DMS53 treated with DMSO at 0.1 percent for 48 hours (cell line): Measurements from ENCODE around the gene EEF2.
"Not testable (repeated sequence)": the region's sequence is repeated elsewhere in the genome, so short reads cannot be mapped to it uniquely, and the experiment has no call there.

Source experiments
- DNase-seq: peaks from one replicate; lab custom pipeline; 2025; ENCODE audit not compliant: unreplicated experiment; lab: John Stamatoyannopoulos, UW

The EEF2 gene

GRCh38 chr19:3950871-3951861 lies 34.1 kb downstream of the EEF2 start:
- no peak for DNase-seq

GRCh38 chr19:3949997-3950859 lies 35.0 kb downstream of the EEF2 start:
- DNase-seq = no peak

DNA sequence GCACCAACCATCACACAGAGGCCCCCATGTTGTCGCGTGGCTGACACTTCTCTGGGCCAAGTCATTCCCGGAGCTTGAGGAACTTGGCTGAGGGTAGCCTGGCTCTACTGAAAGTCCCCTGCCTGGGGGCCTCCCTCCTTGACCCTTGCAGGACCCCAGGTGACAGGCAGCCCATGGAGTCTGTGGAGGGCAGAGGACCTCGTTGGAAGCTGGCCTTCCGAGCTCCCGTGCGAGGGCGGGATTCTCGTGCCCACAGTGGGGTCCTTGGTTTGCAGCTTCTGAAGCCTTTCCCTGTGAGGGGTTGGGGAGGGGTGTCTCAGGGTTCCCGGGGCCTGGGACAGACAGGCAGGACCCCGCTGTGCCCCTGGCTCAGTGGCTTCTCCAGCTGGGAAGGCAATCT lies 36.0 kb downstream of the EEF2 start:
- no peak for DNase-seq

DNA sequence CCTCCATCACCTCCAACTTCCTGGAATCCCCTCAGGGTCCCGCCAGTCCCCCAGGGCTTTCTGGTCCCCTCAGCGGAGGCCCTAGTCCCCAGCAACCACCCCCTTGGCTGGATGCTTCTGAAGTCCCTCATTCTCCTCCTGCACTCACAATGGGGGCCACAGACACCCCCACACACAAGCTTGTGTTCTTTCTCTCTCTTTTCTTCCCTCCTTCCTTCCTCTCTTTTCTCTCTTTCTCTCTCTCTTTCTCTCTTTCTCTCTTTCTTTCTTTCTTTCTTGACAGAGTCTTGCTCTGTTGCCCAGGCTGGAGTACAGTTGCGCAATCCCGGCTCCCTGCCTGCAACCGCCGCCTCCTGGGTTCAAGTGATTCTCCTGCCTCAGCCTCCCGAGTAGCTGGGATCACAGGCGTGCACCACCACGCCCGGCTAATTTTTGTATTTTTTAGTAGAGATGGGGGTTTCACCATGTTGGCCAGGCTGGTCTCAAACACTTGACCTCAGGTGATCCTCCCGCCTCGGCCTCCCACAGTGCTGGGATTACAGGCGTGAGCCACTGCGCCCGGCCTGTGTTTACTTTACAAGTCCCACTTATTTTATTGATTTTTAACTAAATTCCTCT lies 37.8 kb downstream of the EEF2 start:
- not testable (repeated sequence) for DNase-seq

- DNase-seq = no peak
Observed at GRCh38 chr19:3945838-3946237, 39.4 kb downstream of the EEF2 start.

GRCh38 chr19:3944018-3944721 lies 41.1 kb downstream of the EEF2 start:
- DNase-seq = no peak

DNA sequence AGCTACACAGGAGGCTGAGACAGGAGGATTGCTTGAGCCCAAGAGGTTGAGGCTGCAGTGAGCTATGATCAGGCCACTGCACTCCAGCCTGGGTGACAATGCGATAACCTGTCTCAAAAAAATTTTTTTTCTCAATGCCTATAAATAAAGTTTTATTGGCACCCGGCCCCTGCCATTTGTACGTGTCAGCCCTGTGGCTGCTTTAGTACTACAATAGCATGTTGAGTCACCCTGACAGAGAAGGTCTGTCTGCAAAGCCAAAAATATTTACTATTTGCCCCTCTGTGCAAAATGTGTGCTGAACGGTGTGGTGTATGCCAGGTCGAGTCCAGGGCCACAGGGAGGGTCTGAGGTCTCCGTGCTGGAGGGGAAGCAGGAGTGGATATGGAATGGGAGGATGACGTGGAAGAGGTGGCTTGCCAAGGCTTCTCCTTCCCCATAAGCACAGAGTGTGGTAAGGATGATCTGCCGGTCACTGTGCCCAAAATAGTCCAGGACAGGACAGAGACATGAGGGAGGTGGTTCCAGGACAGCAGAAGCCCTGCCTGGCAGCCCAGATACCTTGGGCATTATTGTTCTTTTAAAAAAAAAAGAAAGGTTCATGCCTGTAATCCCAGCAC lies 42.4 kb downstream of the EEF2 start:
- no peak for DNase-seq

DNA sequence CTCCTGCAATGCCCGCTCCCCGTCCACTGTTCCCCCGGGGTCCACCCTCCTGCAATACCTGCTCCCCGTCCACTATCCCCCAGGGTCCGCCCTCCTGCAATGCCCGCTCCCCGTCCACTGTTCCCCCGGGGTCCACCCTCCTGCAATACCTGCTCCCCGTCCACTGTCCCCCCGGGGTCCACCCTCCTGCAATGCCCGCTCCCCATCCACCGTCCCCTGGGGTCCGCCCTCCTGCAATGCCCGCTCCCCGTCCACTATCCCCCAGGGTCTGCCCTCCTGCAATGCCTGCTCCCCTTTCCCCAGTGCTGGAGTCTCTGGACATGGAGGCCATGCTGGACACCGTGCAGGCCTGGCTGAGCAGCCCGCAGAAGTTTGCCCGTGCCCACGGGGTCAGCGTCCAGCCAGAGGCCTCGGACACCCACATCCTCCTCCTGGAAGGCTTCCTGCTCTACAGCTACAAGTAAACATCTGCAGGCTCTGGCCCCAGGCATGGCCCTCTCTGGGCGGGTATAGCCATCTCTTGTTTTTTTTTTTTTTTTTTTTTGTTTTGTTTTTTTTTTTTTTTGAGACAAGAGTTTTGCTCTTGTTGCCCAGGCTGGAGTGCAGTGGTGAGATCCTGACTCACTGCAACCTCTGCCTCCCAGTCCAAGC lies 46.8 kb downstream of the EEF2 start:
- DNase-seq = not testable (repeated sequence)

DNA sequence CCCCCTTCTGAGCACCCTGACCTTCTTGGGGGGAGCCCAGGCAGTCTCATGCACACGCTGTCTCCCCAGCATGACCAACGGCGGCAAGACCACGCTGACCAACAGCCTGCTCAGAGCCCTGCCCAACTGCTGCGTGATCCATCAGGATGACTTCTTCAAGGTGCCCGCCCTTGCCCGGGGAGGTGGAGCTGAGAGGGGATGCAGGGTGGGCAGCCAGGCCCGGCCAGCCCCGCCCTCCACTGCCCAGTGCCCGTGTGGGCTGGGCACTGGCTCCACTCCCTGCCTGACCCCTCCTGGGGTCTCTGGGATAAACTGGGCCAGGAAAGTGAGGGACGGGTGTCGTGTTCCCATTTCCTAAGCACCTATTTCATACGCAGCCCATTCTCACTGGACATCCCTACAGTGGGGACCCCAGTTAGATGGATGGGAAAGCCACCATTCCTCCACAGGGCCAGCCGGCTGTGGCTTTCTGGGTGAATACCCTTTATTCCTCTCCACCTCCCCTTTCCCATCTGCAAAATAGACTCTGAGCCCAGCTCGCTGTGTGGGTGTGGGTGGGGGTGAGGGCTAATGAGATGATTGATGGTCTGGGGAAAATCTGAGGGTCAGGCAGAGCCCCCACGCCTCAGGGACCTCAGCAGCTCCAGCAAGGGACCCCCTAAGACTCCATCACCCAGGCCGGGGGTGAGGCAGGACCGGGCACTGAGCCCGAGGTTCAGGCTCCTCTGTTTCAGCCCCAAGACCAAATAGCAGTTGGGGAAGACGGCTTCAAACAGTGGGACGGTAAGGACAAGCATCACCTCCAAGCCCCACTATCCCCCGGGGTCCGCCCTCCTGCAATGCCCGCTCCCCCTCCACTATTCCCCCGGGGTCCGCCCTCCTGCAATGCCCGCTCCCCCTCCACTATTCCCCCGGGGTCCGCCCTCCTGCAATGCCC lies 48.5 kb downstream of the EEF2 start:
- no peak for DNase-seq

GRCh38 chr19:3932931-3933810 lies 52.1 kb downstream of the EEF2 start, which contains the start of gene NMRK2:
NMRK2 (plus strand) TSS chr19:3933069; CDS start chr19:3933672, 603 bp downstream.
- no peak for DNase-seq

GRCh38 chr19:3931041-3931440 lies 54.2 kb downstream of the EEF2 start:
- no peak for DNase-seq
